Osteocyte (in vitro differentiated cells): Measurements from ENCODE around the gene BAMBI. TPM values are rescaled to one million over a fixed set of nuclear protein-coding genes. Genes with fewer than 3 reads are reported as not detected.

Experiments used
- DNase-seq: peaks from one replicate; pipeline ENCODE4 v3.0.0; 2021; ENCODE audit warnings: mixed read lengths; ENCODE audit not compliant: unreplicated experiment; ENCODE audit errors: extremely low spot score
- H3K27ac Mint-ChIP-seq: one replicate; pipeline ENCODE4 v1.8.0; 2021; ENCODE audit warnings: mild to moderate bottlenecking, mixed read lengths; ENCODE audit not compliant: unreplicated experiment
- H3K27me3 Mint-ChIP-seq: one replicate; pipeline ENCODE4 v1.8.0; 2021; ENCODE audit warnings: mixed read lengths; ENCODE audit not compliant: unreplicated experiment
- H3K36me3 Mint-ChIP-seq: one replicate; pipeline ENCODE4 v1.8.0; 2021; ENCODE audit warnings: mixed read lengths; ENCODE audit not compliant: unreplicated experiment
- H3K4me1 Mint-ChIP-seq: one replicate; pipeline ENCODE4 v1.8.0; 2021; ENCODE audit warnings: mixed read lengths; ENCODE audit not compliant: unreplicated experiment
- H3K4me3 Mint-ChIP-seq: one replicate; pipeline ENCODE4 v1.8.0; 2021; ENCODE audit warnings: mild to moderate bottlenecking, moderate library complexity, mixed read lengths; ENCODE audit not compliant: unreplicated experiment
- H3K9me3 Mint-ChIP-seq: one replicate; pipeline ENCODE4 v1.8.0; 2021; ENCODE audit warnings: mixed read lengths; ENCODE audit not compliant: unreplicated experiment
- total RNA-seq: library from RNA; stranded (reverse); gene quantifications from 2 replicates; pipeline ENCODE4 v1.2.1, GENCODE V29; 2021
- TF ChIP-seq, protein P1 (sequence below): fragments of 200-600 bp; sonication (generic); IDR thresholded peaks from 2 replicates; pipeline ENCODE4 v1.5.0; 2021; ENCODE audit warnings: antibody characterized with exemption, mild to moderate bottlenecking, moderate library complexity

The BAMBI gene
- total RNA-seq, 1 donor from 2014 or later: 6.1 TPM

DNA sequence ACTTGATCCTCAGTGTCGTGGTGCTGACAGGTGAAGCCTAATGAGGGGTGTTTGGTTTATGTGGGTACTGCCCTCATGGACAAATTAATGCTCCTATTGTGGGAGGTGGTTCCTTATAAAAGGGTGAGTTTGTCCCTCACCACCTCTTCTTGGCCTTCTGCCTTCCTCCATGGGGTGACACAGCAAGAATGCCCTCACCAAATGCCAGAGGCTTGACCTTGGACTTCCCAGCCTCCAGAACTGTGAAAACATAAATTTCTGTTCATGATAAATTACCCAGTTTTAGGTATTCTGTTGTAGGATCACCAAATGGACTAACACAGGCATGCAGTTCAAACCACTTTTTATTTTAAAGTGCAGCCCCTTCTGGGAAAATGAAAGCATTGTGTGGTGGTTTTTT is 39.4 kb downstream of the BAMBI start:
- Mint-ChIP-seq H3K4me1 (peaks cover 16% of the 10 kb centered on the region), H3K27ac (no peak overlapping the region), H3K27me3 (no peaks in the 10 kb centered on the region), H3K4me3 (no peak overlapping the region), H3K9me3 (no peaks in the 10 kb centered on the region), H3K36me3 (no peaks in the 10 kb centered on the region)
- TF ChIP-seq, protein P1, sequence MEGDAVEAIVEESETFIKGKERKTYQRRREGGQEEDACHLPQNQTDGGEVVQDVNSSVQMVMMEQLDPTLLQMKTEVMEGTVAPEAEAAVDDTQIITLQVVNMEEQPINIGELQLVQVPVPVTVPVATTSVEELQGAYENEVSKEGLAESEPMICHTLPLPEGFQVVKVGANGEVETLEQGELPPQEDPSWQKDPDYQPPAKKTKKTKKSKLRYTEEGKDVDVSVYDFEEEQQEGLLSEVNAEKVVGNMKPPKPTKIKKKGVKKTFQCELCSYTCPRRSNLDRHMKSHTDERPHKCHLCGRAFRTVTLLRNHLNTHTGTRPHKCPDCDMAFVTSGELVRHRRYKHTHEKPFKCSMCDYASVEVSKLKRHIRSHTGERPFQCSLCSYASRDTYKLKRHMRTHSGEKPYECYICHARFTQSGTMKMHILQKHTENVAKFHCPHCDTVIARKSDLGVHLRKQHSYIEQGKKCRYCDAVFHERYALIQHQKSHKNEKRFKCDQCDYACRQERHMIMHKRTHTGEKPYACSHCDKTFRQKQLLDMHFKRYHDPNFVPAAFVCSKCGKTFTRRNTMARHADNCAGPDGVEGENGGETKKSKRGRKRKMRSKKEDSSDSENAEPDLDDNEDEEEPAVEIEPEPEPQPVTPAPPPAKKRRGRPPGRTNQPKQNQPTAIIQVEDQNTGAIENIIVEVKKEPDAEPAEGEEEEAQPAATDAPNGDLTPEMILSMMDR: no peak
- DNase-seq: no peak

DNA sequence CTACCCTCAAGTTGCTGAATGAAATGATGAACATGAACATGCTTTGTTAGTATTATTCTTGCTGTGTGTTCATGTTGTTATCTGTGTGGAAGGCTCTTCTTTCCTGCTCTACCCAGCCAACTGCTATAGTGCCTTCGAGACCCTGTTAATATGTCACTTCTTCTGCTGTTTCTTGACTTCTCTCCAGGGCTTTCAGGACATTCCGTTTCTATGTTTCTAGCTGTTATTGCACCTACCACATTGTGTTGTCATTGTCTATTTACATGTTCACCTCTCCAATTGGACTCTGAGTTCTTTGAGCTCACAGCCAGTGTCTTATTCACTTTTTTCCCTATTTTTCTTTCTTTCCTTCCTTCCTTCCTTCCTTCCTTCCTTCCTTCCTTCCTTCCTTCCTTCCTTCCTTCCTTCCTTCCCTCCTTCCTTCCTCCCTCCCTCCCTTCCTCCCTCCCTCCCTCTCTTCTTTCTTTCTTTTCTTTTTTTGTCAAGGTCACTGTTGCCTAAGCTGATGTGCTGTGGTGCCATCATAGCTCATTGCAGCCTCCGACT is 40.4 kb downstream of the BAMBI start:
- no peak for DNase-seq
- Mint-ChIP-seq H3K4me1 (peaks cover 24% of the 10 kb centered on the region), H3K4me3 (no peak overlapping the region), H3K36me3 (no peaks in the 10 kb centered on the region), H3K27ac (no peak overlapping the region), H3K27me3 (no peaks in the 10 kb centered on the region), H3K9me3 (no peaks in the 10 kb centered on the region)
- TF ChIP-seq, protein P1: no peak

DNA sequence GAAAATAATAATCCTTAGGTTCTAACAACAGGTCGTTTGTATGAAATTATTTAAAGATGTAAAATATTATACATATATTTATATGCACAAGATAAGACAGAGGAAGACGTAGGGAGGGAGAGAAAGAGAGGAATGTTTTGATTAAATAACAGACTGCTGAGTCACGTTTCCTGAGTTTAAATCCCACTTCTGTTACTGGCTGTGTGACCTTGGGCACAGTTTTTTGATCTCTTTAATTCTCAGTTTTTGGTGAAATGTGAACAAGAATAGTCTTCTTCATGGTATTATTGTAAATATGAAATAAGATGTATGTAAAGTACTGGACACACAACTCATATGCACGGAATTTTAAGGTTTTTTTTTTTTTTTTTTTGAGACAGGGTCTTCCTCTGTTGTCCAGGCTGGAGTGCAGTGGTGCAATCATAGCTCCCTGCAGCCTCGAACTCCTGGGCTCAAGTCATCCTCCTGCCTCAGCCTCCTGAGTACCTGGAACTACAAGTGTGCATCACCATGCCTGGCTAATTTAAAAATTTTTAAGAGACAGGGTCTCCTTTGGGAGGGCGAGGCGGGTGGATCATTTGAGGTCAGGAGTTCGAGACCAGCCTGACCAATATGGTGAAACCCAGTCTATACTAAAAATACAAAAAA is 42.6 kb downstream of the BAMBI start:
- Mint-ChIP-seq H3K4me3 (no peak overlapping the region), H3K27me3 (no peaks in the 10 kb centered on the region), H3K9me3 (no peaks in the 10 kb centered on the region), H3K27ac (peak overlapping the region; percentile 60), H3K4me1 (peaks cover 24% of the 10 kb centered on the region), H3K36me3 (no peaks in the 10 kb centered on the region)
- no peak for DNase-seq
- TF ChIP-seq, protein P1: no peak

DNA sequence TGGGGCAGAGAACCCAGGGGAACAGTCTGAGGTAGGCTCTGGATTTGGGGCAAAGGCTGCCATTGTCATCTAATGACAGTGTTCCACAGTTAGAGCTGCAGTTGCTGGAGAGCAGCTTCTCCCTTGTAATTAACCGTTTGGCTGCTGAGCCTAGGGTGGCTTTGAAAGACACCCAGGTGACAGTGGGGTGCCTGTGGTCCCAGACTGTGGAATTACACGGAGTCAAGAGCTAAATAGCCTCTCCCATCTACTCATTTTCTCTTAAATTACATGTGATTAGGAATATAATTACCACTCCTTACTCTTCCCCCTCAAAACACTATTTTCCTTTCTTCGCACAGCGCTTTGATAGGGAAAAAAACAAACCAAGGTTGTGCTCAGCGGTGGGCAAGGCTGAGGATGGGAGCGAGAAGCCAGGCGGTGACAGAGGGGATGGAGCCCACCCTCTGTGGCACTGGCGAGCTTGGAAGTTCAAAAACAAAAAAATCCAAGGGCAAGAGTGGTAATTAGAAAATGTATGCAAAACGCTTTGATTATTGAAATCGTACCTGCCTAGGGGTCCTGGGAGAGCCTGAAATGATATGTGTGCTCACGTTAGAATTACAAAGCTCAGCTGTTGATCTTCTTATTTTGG is 44.1 kb downstream of the BAMBI start:
- H3K4me1 Mint-ChIP-seq: peaks cover 24% of the 10 kb centered on the region

More for the DNA sequence above, 44.1 kb downstream of the BAMBI start:
- no peaks in the 10 kb centered on the region for H3K27me3 Mint-ChIP-seq
- H3K27ac Mint-ChIP-seq: peak overlapping the region; percentile 58
- no peaks in the 10 kb centered on the region for H3K36me3 Mint-ChIP-seq
- TF ChIP-seq, protein P1: no peak
- peak overlapping the region; percentile 76 for H3K4me3 Mint-ChIP-seq
- H3K9me3 Mint-ChIP-seq: no peaks in the 10 kb centered on the region
- DNase-seq: no peak
